HepG2 (cell line): Measurements from ENCODE around the gene DLX4. TPM values are rescaled to one million over a fixed set of nuclear protein-coding genes. Genes with fewer than 3 reads are reported as not detected.

Source experiments
- ATAC-seq: fragments of 200-7000 bp; cut with Tn5 transposase; 3 replicates; pipeline ENCODE4 v1.9.1; 2020; ENCODE audit warnings: mild to moderate bottlenecking, moderate library complexity
- BruUV-seq: library from RNA; stranded (reverse); fragments of 400-500 nt; replicated peaks from 2 replicates; lab custom pipeline; 2021; lab: Mats Ljungman, UMichigan
- CTCF ChIA-PET: fragments of 300-600 bp; formaldehyde crosslinking; extraction: SDS; loops from one replicate; lab custom pipeline; 2021; ENCODE audit warnings: low total read pairs, inconsistent platforms, low intra/inter-chr PET ratio; lab: Yijun Ruan, JAX
- POLR2A ChIA-PET: fragments of 350-600 bp; sonication (Branson Sonifier 250); formaldehyde crosslinking; loops from one replicate; lab custom pipeline; 2020; ENCODE audit warnings: antibody characterized with exemption, inconsistent platforms; lab: Yijun Ruan, JAX
- DNase-seq: peaks from one replicate; pipeline ENCODE4 v3.0.0-alpha.2; 2015; ENCODE audit warnings: low spot score
- FAIRE-seq: peaks from 3 replicates; lab custom pipeline; 2011; peaks lifted over from hg19 to GRCh38; lab: Jason Lieb, UNC
- H2AFZ ChIP-seq: one replicate; pipeline ENCODE4 v1.6.1; 2011; ENCODE audit warnings: low read length, inconsistent platforms
- H3K27ac ChIP-seq: fragments of 300-600 bp; 3 replicates; pipeline ENCODE4 v1.8.0; 2011; ENCODE audit warnings: mixed run types, mild to moderate bottlenecking, mixed read lengths, low read length, inconsistent platforms; ENCODE audit not compliant: insufficient read depth; ENCODE audit errors: extremely low read length
- H3K27me3 ChIP-seq, 2 experiments: fragments of 200-600 bp in 1 of 2; 2 replicates in 1 of 2; 3 replicates in 1 of 2; pipeline versions ENCODE4 v1.6.0 to v1.8.0; 2011; ENCODE audit warnings: low read length in 2 of 2, mild to moderate bottlenecking in 2 of 2, moderate library complexity in 2 of 2, inconsistent platforms in 1 of 2; ENCODE audit not compliant: insufficient read depth in 2 of 2, control insufficient read depth in 1 of 2
- H3K36me3 ChIP-seq, 2 experiments: fragments of 200-600 bp in 1 of 2; replicated peaks in 1 of 2; 2 replicates in 1 of 2; 3 replicates in 1 of 2; pipeline versions ENCODE4 v1.5.1 to v1.8.0; 2011; ENCODE audit warnings: low read length in 2 of 2, inconsistent platforms in 1 of 2; ENCODE audit not compliant: insufficient read depth in 2 of 2, control insufficient read depth in 1 of 2
- H3K4me1 ChIP-seq: 2 replicates; pipeline ENCODE4 v1.5.1; 2012; ENCODE audit warnings: low read length, inconsistent platforms; ENCODE audit not compliant: insufficient read depth
- H3K4me2 ChIP-seq: 2 replicates; pipeline ENCODE4 v1.6.0; 2011; ENCODE audit warnings: low read depth, low read length, inconsistent platforms
- H3K4me3 ChIP-seq, 3 experiments: fragments of 200-600 bp in 1 of 3; sonication (generic), shearing (Covaris generic) in 1 of 3; replicated peaks in 1 of 3; 2 replicates each; pipeline ENCODE4 v1.5.1; 2011 to 2016; ENCODE audit warnings: low read length in 3 of 3, inconsistent platforms in 2 of 3, low read depth in 2 of 3, mild to moderate bottlenecking in 2 of 3, control low read depth in 1 of 3, mixed read lengths in 1 of 3; ENCODE audit not compliant: insufficient read depth in 1 of 3
- H3K79me2 ChIP-seq: one replicate; pipeline ENCODE4 v1.6.1; 2011; ENCODE audit warnings: low read length, inconsistent platforms; ENCODE audit not compliant: insufficient read depth
- H3K9ac ChIP-seq: 2 replicates; pipeline ENCODE4 v1.6.0; 2011; ENCODE audit warnings: mild to moderate bottlenecking, low read depth, low read length, inconsistent platforms; ENCODE audit not compliant: insufficient read depth
- H3K9me3 ChIP-seq: 2 replicates; pipeline ENCODE4 v1.5.1; 2012; ENCODE audit warnings: mild to moderate bottlenecking, low read length
- H4K20me1 ChIP-seq: 2 replicates; pipeline ENCODE4 v1.6.0; 2011; ENCODE audit warnings: inconsistent platforms, mild to moderate bottlenecking, low read length, moderate library complexity; ENCODE audit not compliant: insufficient read depth
- E2F2 ChIP-seq: sonication (generic); formaldehyde crosslinking; IDR thresholded peaks from 2 replicates; pipeline ENCODE4 v1.4.0; 2020; ENCODE audit warnings: missing genetic modification reagents, borderline replicate concordance
- JDP2 ChIP-seq: sonication (generic); formaldehyde crosslinking; IDR thresholded peaks from 2 replicates; pipeline ENCODE4 v1.8.1; 2022; ENCODE audit warnings: missing genetic modification reagents, borderline replicate concordance
- MATR3 ChIP-seq: sonication (generic); formaldehyde crosslinking; IDR thresholded peaks from 2 replicates; pipeline ENCODE4 v1.4.0; 2020; ENCODE audit warnings: missing genetic modification reagents
- NFE2L1 ChIP-seq: sonication (generic); formaldehyde crosslinking; IDR thresholded peaks from 2 replicates; pipeline ENCODE4 v1.4.0; 2020; ENCODE audit warnings: missing genetic modification reagents, mild to moderate bottlenecking, borderline replicate concordance
- RCOR2 ChIP-seq: IDR thresholded peaks from 2 replicates; pipeline ENCODE4 v1.6.1; 2016; ENCODE audit warnings: missing biosample characterization, missing genetic modification reagents
- RORA ChIP-seq: sonication (generic); formaldehyde crosslinking; IDR thresholded peaks from 2 replicates; pipeline ENCODE4 v1.5.0; 2020; ENCODE audit warnings: mild to moderate bottlenecking, missing genetic modification reagents, moderate library complexity
- TCF12 ChIP-seq, 2 experiments: fragments of 450-650 bp in 1 of 2; sonication (generic) in 1 of 2; formaldehyde crosslinking in 1 of 2; IDR thresholded peaks; 2 replicates each; pipeline versions ENCODE4 v1.6.1 to v1.8.0; 2017 to 2022; ENCODE audit warnings: antibody characterized with exemption in 1 of 2, mild to moderate bottlenecking in 1 of 2, missing genetic modification reagents in 1 of 2, moderate library complexity in 1 of 2
- THAP11 ChIP-seq: IDR thresholded peaks from 2 replicates; pipeline ENCODE4 v1.6.1; 2016; ENCODE audit warnings: missing biosample characterization, missing genetic modification reagents
- XRCC5 ChIP-seq: fragments of 200-400 bp; formaldehyde crosslinking; optimal IDR thresholded peaks from 2 replicates; pipeline ENCODE3; 2017; ENCODE audit warnings: mild to moderate bottlenecking, low read length
- ZBTB7B ChIP-seq: sonication (generic); formaldehyde crosslinking; IDR thresholded peaks from 2 replicates; pipeline ENCODE4 v1.4.0; 2020; ENCODE audit warnings: missing genetic modification reagents
- ZEB1 ChIP-seq: IDR thresholded peaks from 2 replicates; pipeline ENCODE4 v1.6.1; 2012; ENCODE audit warnings: mild to moderate bottlenecking, low read depth, inconsistent platforms; ENCODE audit not compliant: insufficient replicate concordance
- ZIK1 ChIP-seq: sonication (generic); formaldehyde crosslinking; IDR thresholded peaks from 2 replicates; pipeline ENCODE4 v1.5.0; 2020; ENCODE audit warnings: mild to moderate bottlenecking, low read depth, missing genetic modification reagents, borderline replicate concordance
- ZKSCAN8 ChIP-seq: IDR thresholded peaks from 2 replicates; pipeline ENCODE4 v1.6.1; 2016; ENCODE audit warnings: borderline replicate concordance, missing genetic modification reagents, missing compliant biosample characterization
- ZNF280B ChIP-seq: sonication (generic); formaldehyde crosslinking; IDR thresholded peaks from 2 replicates; pipeline ENCODE4 v1.5.0; 2020; ENCODE audit warnings: missing genetic modification reagents, mild to moderate bottlenecking, borderline replicate concordance
- ZNF354B ChIP-seq: sonication (generic); formaldehyde crosslinking; IDR thresholded peaks from 2 replicates; pipeline ENCODE4 v1.8.0; 2022; ENCODE audit warnings: mild to moderate bottlenecking, missing genetic modification reagents
- ZNF691 ChIP-seq: sonication (generic); formaldehyde crosslinking; IDR thresholded peaks from 2 replicates; pipeline ENCODE4 v1.4.0; 2020; ENCODE audit warnings: missing genetic modification reagents, low read depth, mild to moderate bottlenecking, borderline replicate concordance
- ZUFSP ChIP-seq: sonication (generic); formaldehyde crosslinking; IDR thresholded peaks from 2 replicates; pipeline ENCODE4 v1.9.0; 2021; ENCODE audit warnings: missing genetic modification reagents, mild to moderate bottlenecking, borderline replicate concordance
- WGBS: methylation state at CpG from one replicate; pipeline ENCODE4 v1.1.6; 2017; ENCODE audit warnings: low lambda C conversion rate; 5-methylcytosine and 5-hydroxymethylcytosine counted together
- in situ Hi-C: cut with HindIII; loops from 2 replicates; pipeline ENCODE4 v1.10.0; 2017; ENCODE audit warnings: low pct_unique_long_range_greater_than_20kb; ENCODE audit not compliant: extremely low pct_ligation_motif_present
- intact Hi-C: fragments of 100-400 bp; cut with micrococcal nuclease; formaldehyde crosslinking; loops from one replicate; pipeline ENCODE4 v1.10.0; 2022; ENCODE audit not compliant: unreplicated experiment
- polyA plus RNA-seq, 8 experiments: library from polyadenylated mRNA; depleted of rRNA in 3 of 8; stranded (reverse) in 7 of 8; unstranded in 1 of 8; fragments of >200 nt; fragmentation: Illumina TruSeq in 4 of 8; extraction: Trizol in 4 of 8; gene quantifications; 2 replicates each; pipeline versions ENCODE4 v1.2.1 to v1.2.3, GENCODE V29; 2011 to 2016; ENCODE audit warnings: low read depth in 4 of 8, missing spikeins in 1 of 8, mixed read lengths in 1 of 8; ENCODE audit not compliant: insufficient read depth in 1 of 8
- total RNA-seq, 5 experiments: library from RNA; depleted of rRNA; stranded (reverse); fragments of >200 nt; fragmentation: Illumina TruSeq; extraction: Trizol; gene quantifications; 2 replicates each; pipeline ENCODE4 v1.2.3, GENCODE V29; 2016; ENCODE audit warnings: low read depth in 1 of 5

The DLX4 gene
- total and polyA plus RNA-seq, 2 of the 13 experiments (the other 11 are each of a cell fraction or from before 2014, with no cell fraction given), result 0.55 to 2.3 TPM

GRCh38 chr17:49928126-49928800 lies 40.7 kb upstream of the DLX4 start:
- no peak overlapping the region for H2AFZ ChIP-seq
- ChIA-PET CTCF (no interaction called here), POLR2A (interaction anchor here (1.0 kb wide), 1 partner anchor 41 kb away, joined by 3 read pairs; no protein-coding TSS in a partner anchor)
- H3K79me2 ChIP-seq, result no peaks in the 10 kb centered on the region
- FAIRE-seq (no peak), ATAC-seq (no peak), DNase-seq (no peak)
- in situ Hi-C loops (no loop called here), intact Hi-C loops (no loop called here)
- H3K9ac ChIP-seq, result no peak overlapping the region
- WGBS, result 32% methylated on average over 10 of the region's 10 CpGs
- H3K4me1 ChIP-seq, result peaks cover 18% of the 10 kb centered on the region
- no peaks in the 10 kb centered on the region for H3K9me3 ChIP-seq
- H3K4me2 ChIP-seq, result no peak overlapping the region
- no TSS peak for BruUV-seq
- H4K20me1 ChIP-seq, result no peaks in the 10 kb centered on the region
- peaks cover 7 to 64% of the 10 kb centered on the region in 2 experiments; a peak in 3 of 5 replicates for H3K27me3 ChIP-seq
- H3K36me3 ChIP-seq, result no peaks in the 10 kb centered on the region
- H3K27ac ChIP-seq, result no peak overlapping the region
- no peak overlapping the region for H3K4me3 ChIP-seq
- TF ChIP-seq ZNF280B, result no peak
- no peak for TF ChIP-seq ZNF354B (CRISPR knock-in tag)
- TF ChIP-seq JDP2 (CRISPR knock-in tag), result no peak
- TF ChIP-seq ZIK1 (CRISPR knock-in tag), result no peak
- no peak for TF ChIP-seq E2F2
- no peak for TF ChIP-seq ZEB1
- TF ChIP-seq NFE2L1 (CRISPR knock-in tag), result no peak
- TF ChIP-seq ZBTB7B (CRISPR knock-in tag), result no peak
- no peak for TF ChIP-seq ZNF691 (CRISPR knock-in tag)
- no peak for TF ChIP-seq ZKSCAN8 (CRISPR knock-in tag)
- TF ChIP-seq THAP11 (CRISPR knock-in tag), result no peak
- TF ChIP-seq RORA, result no peak
- no peak for TF ChIP-seq ZUFSP (CRISPR knock-in tag)
- no peak for TF ChIP-seq RCOR2 (CRISPR knock-in tag)
- no peak for TF ChIP-seq TCF12 (IDR thresholded peaks at IDR 0.05)
- TF ChIP-seq TCF12 (CRISPR knock-in tag; IDR thresholded peaks at IDR 0.05), result no peak
- TF ChIP-seq XRCC5, result no peak
- TF ChIP-seq MATR3 (CRISPR knock-in tag), result no peak
